Endothelial cell of umbilical vein (primary cell): Measurements from ENCODE around the gene ZBTB26. TPM values are rescaled to one million over a fixed set of nuclear protein-coding genes. Genes with fewer than 3 reads are reported as not detected.

Experiments used
- BruUV-seq: library from RNA; stranded (reverse); fragments of 400-500 nt; replicated peaks from 2 replicates; lab custom pipeline; 2021; lab: Mats Ljungman, UMichigan
- CTCF ChIA-PET: fragments of 300-600, 350-600 bp; sonication (Branson Sonifier 250); formaldehyde crosslinking; loops from one replicate; lab custom pipeline; 2021; ENCODE audit warnings: antibody characterized with exemption, inconsistent platforms; lab: Charles Lee
- POLR2A ChIA-PET: fragments of 300-600, 350-600 bp; sonication (Branson Sonifier 250); formaldehyde crosslinking; loops from one replicate; lab custom pipeline; 2021; ENCODE audit warnings: antibody characterized with exemption, inconsistent platforms; lab: Charles Lee
- DNase-seq: peaks from one replicate; pipeline ENCODE4 v3.0.0-alpha.2; 2011; ENCODE audit warnings: low read depth, low spot score
- FAIRE-seq: peaks from 2 replicates; lab custom pipeline; 2011; peaks lifted over from hg19 to GRCh38; lab: Jason Lieb, UNC
- H2AFZ ChIP-seq: 2 replicates; pipeline ENCODE4 v1.6.0; 2012; ENCODE audit warnings: low read depth, low read length, control low read depth, inconsistent platforms
- H3K27ac ChIP-seq: 2 replicates; pipeline ENCODE4 v1.5.1; 2011; ENCODE audit warnings: low read depth, mild to moderate bottlenecking, control low read depth, low read length, moderate library complexity; ENCODE audit not compliant: insufficient read depth
- H3K27me3 ChIP-seq, 2 experiments: 2 replicates each; pipeline versions ENCODE4 v1.6.0 to v1.6.1; 2011; ENCODE audit warnings: low read length in 2 of 2, mixed read lengths in 1 of 2; ENCODE audit not compliant: control insufficient read depth in 2 of 2, insufficient read depth in 2 of 2
- H3K36me3 ChIP-seq, 2 experiments: 2 replicates in 1 of 2; 3 replicates in 1 of 2; pipeline ENCODE4 v1.5.1; 2011; ENCODE audit warnings: low read length in 2 of 2, mild to moderate bottlenecking in 1 of 2, moderate library complexity in 1 of 2; ENCODE audit not compliant: control insufficient read depth in 2 of 2, insufficient read depth in 2 of 2; ENCODE audit errors: extremely low read depth in 1 of 2
- H3K4me1 ChIP-seq: 3 replicates; pipeline ENCODE4 v1.5.1; 2011; ENCODE audit warnings: mild to moderate bottlenecking, low read length; ENCODE audit not compliant: control insufficient read depth, insufficient read depth; ENCODE audit errors: extremely low read depth
- H3K4me2 ChIP-seq: 2 replicates; pipeline ENCODE4 v1.6.1; 2011; ENCODE audit warnings: low read length, control low read depth, mixed read lengths; ENCODE audit not compliant: insufficient read depth
- H3K4me3 ChIP-seq, 3 experiments: fragments of 200-600 bp in 1 of 3; sonication (generic), shearing (Covaris generic) in 1 of 3; replicated peaks in 1 of 3; 2 replicates each; pipeline ENCODE4 v1.5.1; 2011 to 2016; ENCODE audit warnings: control low read depth in 3 of 3, low read length in 3 of 3, mild to moderate bottlenecking in 2 of 3, inconsistent platforms in 1 of 3, low read depth in 1 of 3, moderate library complexity in 1 of 3; ENCODE audit not compliant: insufficient read depth in 1 of 3
- H3K79me2 ChIP-seq: 2 replicates; pipeline ENCODE4 v1.6.0; 2012; ENCODE audit warnings: low read length, inconsistent platforms; ENCODE audit not compliant: control insufficient read depth, insufficient read depth
- H3K9ac ChIP-seq: replicated peaks from 2 replicates; pipeline ENCODE3; 2011; ENCODE audit warnings: low read length, control low read depth; ENCODE audit not compliant: insufficient read depth; ENCODE audit errors: extremely low read depth
- H3K9me1 ChIP-seq: replicated peaks from 3 replicates; pipeline ENCODE4 v1.6.0; 2011; ENCODE audit warnings: mild to moderate bottlenecking, low read length; ENCODE audit not compliant: control insufficient read depth, insufficient read depth; ENCODE audit errors: extremely low read depth
- H3K9me3 ChIP-seq: replicated peaks from 2 replicates; pipeline ENCODE4 v1.5.1; 2012; ENCODE audit warnings: low read length, inconsistent platforms; ENCODE audit not compliant: control insufficient read depth, insufficient read depth
- H4K20me1 ChIP-seq: replicated peaks from 2 replicates; pipeline ENCODE3; 2011; ENCODE audit warnings: mild to moderate bottlenecking, low read length; ENCODE audit not compliant: control insufficient read depth, insufficient read depth; ENCODE audit errors: extremely low read depth
- CTCF ChIP-seq, 2 donors: IDR thresholded peaks; 1 replicate in 1 of 2; 2 replicates in 1 of 2; pipeline ENCODE4 v1.5.1; 2011; ENCODE audit warnings: low read length in 2 of 2, mild to moderate bottlenecking in 2 of 2, moderate library complexity in 2 of 2, control low read depth in 1 of 2, inconsistent platforms in 1 of 2, low read depth in 1 of 2; ENCODE audit not compliant: insufficient read depth in 1 of 2; ENCODE audit errors: extremely low read depth in 1 of 2
- EZH2 ChIP-seq: IDR thresholded peaks from 2 replicates; pipeline ENCODE4 v1.6.1; 2012; ENCODE audit warnings: borderline replicate concordance, low read depth, mild to moderate bottlenecking, moderate library complexity, low read length, inconsistent platforms; ENCODE audit not compliant: severe bottlenecking
- FOS ChIP-seq: IDR thresholded peaks from 2 replicates; pipeline ENCODE4 v1.6.1; 2011; ENCODE audit warnings: mild to moderate bottlenecking, low read length, moderate library complexity, borderline replicate concordance; ENCODE audit not compliant: insufficient read depth
- GATA2 ChIP-seq: IDR thresholded peaks from 2 replicates; pipeline ENCODE4 v1.7.0; 2011; ENCODE audit warnings: low read depth, mild to moderate bottlenecking, moderate library complexity, mixed read lengths, low read length; ENCODE audit not compliant: insufficient read length, insufficient read depth
- JUN ChIP-seq: IDR thresholded peaks from 2 replicates; pipeline ENCODE4 v1.6.1; 2011; ENCODE audit warnings: borderline replicate concordance, low read depth; ENCODE audit not compliant: insufficient read length, insufficient read depth
- MAX ChIP-seq: IDR thresholded peaks from 2 replicates; pipeline ENCODE4 v1.6.1; 2011; ENCODE audit not compliant: insufficient read depth, insufficient read length
- MYC ChIP-seq: IDR thresholded peaks from one replicate; pipeline ENCODE4 v1.6.1; 2011; ENCODE audit warnings: mild to moderate bottlenecking, low read depth, low read length
- POLR2A ChIP-seq: IDR thresholded peaks from 2 replicates; pipeline ENCODE4 v1.6.1; 2012; ENCODE audit warnings: low read depth, mild to moderate bottlenecking, control low read depth, low read length
- POLR2AphosphoS5 ChIP-seq: IDR thresholded peaks from 2 replicates; pipeline ENCODE4 v1.6.1; 2012; ENCODE audit warnings: low read depth, mild to moderate bottlenecking, control low read depth, low read length, moderate library complexity; ENCODE audit not compliant: insufficient read depth
- dilution Hi-C: fragments of 300-500 bp; cut with MboI; formaldehyde crosslinking; loops from one replicate; pipeline ENCODE4 v1.15.0; 2019; ENCODE audit warnings: low sequenced_read_pairs; ENCODE audit not compliant: extremely low pct_ligation_motif_present
- intact Hi-C: fragments of 100-400 bp; cut with micrococcal nuclease; formaldehyde crosslinking; loops from one replicate; pipeline ENCODE4 v1.10.0; 2022
- polyA plus RNA-seq, 4 experiments: library from polyadenylated mRNA; depleted of rRNA in 3 of 4; stranded (reverse) in 3 of 4; unstranded in 1 of 4; fragments of >200 nt; gene quantifications; 2 replicates each; pipeline versions ENCODE4 v1.2.1 to v1.2.3, GENCODE V29; 2011 to 2012; ENCODE audit warnings: missing spikeins in 1 of 4
- total RNA-seq: library from RNA; stranded (reverse); gene quantifications from 2 replicates; pipeline ENCODE4 v1.2.3, GENCODE V29; 2021

The ZBTB26 gene
- total and polyA plus RNA-seq, 2 donors (not counting 3 experiments of a cell fraction or from before 2014, with no cell fraction given) = 2.6 to 5.0 TPM

- peak within 1 kb of the TSS; percentile 90 for H3K4me2 ChIP-seq
- peak within 1 kb of the TSS; percentile 38 for H2AFZ ChIP-seq
- H3K9ac ChIP-seq = peak within 1 kb of the TSS; percentile 77
- DNase-seq (peak; percentile 77), FAIRE-seq (peak; percentile 92)
- H3K4me1 ChIP-seq = peaks cover 12% of the 10 kb centered on the region
- dilution Hi-C loops = no loop called here
- no peaks in the 10 kb centered on the region for H4K20me1 ChIP-seq
- TF ChIP-seq POLR2AphosphoS5 = peak; percentile 87
- TF ChIP-seq MYC = no peak
- TF ChIP-seq JUN = no peak
- peak; percentile 64 for TF ChIP-seq POLR2A
- TF ChIP-seq CTCF (IDR thresholded peaks at IDR 0.05; ENCODE audit: extremely low read depth in 1 of 2, insufficient read depth in 1 of 2, low read depth in 1 of 2, low read length in 2 of 2) = no peak
- no peak for TF ChIP-seq EZH2
- TF ChIP-seq FOS = no peak
- no peak for TF ChIP-seq MAX
- no peak for TF ChIP-seq GATA2
- ChIA-PET CTCF (interaction anchor here (0.7 to 2.0 kb wide), 11 partner anchors 9 to 437 kb away, joined by 3 to 10 read pairs (median 3); no protein-coding TSS in a partner anchor), POLR2A (interaction anchor here (0.6 to 1.9 kb wide), 8 partner anchors 8 to 85 kb away, joined by 3 to 14 read pairs (median 4); partner anchors contain the start of genes PDCL, RABGAP1 and ZBTB26)
- intact Hi-C loops = loop anchor here (1.0 to 2.0 kb wide), 3 partner anchors 8 to 78 kb away; partner anchors contain the start of genes RC3H2 and ZBTB26
- H3K9me1 ChIP-seq = no peaks in the 10 kb centered on the region
- peak within 1 kb of the TSS; percentile 78 to 99 (median 93) for H3K4me3 ChIP-seq
- peaks cover 7 to 8% of the 10 kb centered on the region in 2 experiments for H3K36me3 ChIP-seq
- peaks cover 33% of the 10 kb centered on the region for H3K79me2 ChIP-seq
- H3K9me3 ChIP-seq = no peaks in the 10 kb centered on the region
- TSS peak; percentile 71 for BruUV-seq
- H3K27ac ChIP-seq = peak within 1 kb of the TSS; percentile 60
- H3K27me3 ChIP-seq = no peaks in the 10 kb centered on the region
Measured at GRCh38 chr9:122912964-122913673, 18.2 kb downstream of the ZBTB26 start, which contains the start of gene ZBTB6. TSS of gene ZBTB6 (minus strand) at chr9:122913323. CDS start at chr9:122912072, 1,251 bp downstream.
